Measurements from ENCODE around the gene HIBADH.
A peak's percentile ranks its signal among the peaks of the same experiment; 100 is the strongest.

HIBADH gene

DNA sequence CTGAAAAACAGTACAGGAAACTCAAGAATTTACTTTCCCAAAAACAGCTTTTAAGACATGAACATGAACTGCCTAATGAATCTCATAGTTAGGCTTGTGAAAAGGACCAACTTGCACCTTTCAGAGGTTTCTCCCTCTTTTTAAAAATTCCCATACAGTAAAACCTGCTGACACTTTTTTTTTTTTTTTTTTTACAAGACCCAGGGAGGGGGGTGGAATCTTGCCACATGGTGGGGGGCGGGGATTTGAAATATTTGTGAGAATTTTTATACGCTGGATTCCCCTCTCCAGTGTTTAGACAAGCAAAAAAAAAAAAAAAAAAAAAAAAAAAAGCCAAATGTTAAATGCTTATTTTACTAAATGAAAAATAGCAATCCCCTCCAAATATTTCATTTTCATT, 57.4 kb downstream of the HIBADH start:
- Histone ChIP-seq H3K27me3 (ENCODE audit: control insufficient read depth in 1 of 2, insufficient read depth in 1 of 2, low read length in 2 of 2) (no peaks in the 10 kb centered on the region), H4K91ac (ENCODE audit: low read length) (no peak overlapping the region), H2BK12ac (ENCODE audit: low read length in 2 of 2) (no peak overlapping the region), H2BK5ac (ENCODE audit: low read depth, low read length, poor library complexity, severe bottlenecking) (no peak overlapping the region), H3K79me1 (replicated peaks; ENCODE audit: low read length, poor library complexity, severe bottlenecking) (peaks cover 2% of the 10 kb centered on the region), H3K4me2 (ENCODE audit: low read length, poor library complexity, severe bottlenecking) (no peak overlapping the region), H3K4me3 (ENCODE audit: insufficient read depth in 1 of 2, low read depth in 1 of 2, low read length in 2 of 2) (no peak overlapping the region), H2AK5ac (ENCODE audit: low read length, severe bottlenecking) (no peak overlapping the region), H3K36me3 (ENCODE audit: control insufficient read depth in 1 of 2, insufficient read depth in 2 of 2, low read depth in 1 of 2, low read length in 2 of 2) (no peaks in the 10 kb centered on the region), H2AFZ (ENCODE audit: low read depth, low read length) (no peak overlapping the region), H3K9ac (ENCODE audit: low read length) (peak overlapping the region; percentile 49), H2BK15ac (ENCODE audit: low read depth, poor library complexity, severe bottlenecking) (no peak overlapping the region), H3K27ac (ENCODE audit: low read length, poor library complexity, severe bottlenecking) (no peak overlapping the region), H3K18ac (ENCODE audit: low read depth in 1 of 2, low read length in 2 of 2) (no peak overlapping the region), H3K4me1 (ENCODE audit: control insufficient read depth, insufficient read depth, low read depth, low read length) (peaks cover 2% of the 10 kb centered on the region), H3K14ac (ENCODE audit: low read length in 2 of 2) (no peak overlapping the region), H2BK120ac (ENCODE audit: low read depth, low read length) (no peak overlapping the region), H3K9me3 (ENCODE audit: control insufficient read depth, low read length) (no peaks in the 10 kb centered on the region), H4K8ac (ENCODE audit: low read length) (no peak overlapping the region), H3K4ac (ENCODE audit: low read depth in 1 of 2, low read length in 2 of 2) (no peak overlapping the region), H3K23ac (ENCODE audit: low read length in 2 of 2) (no peak overlapping the region)
- WGBS, result no CpG with 5 or more reads among the region's 2 CpGs
- no peak for DNase-seq

DNA sequence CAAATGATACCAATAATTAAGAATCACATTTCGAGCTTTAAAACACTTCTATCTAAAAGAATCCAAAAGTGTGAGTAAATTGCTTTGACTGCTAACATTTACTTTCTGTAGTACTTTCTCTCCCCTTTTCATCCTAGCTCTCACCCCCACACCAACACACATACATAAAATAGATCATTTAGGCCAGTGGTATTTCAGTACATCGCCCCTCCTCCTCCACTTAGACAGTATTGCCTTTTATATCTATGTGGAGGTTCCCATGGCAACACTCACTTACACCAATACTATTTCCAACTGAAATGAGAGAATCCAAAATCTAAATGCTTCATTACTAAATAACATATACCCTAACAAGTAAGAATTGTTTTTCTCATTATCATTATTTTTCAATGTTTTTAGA, 58.9 kb downstream of the HIBADH start:
- H2AK5ac ChIP-seq (ENCODE audit: low read length, severe bottlenecking), result no peak overlapping the region
- H2BK15ac ChIP-seq (ENCODE audit: low read depth, poor library complexity, severe bottlenecking), result no peak overlapping the region
- peaks cover 2% of the 10 kb centered on the region for H3K4me1 ChIP-seq (ENCODE audit: control insufficient read depth, insufficient read depth, low read depth, low read length)
- no peak overlapping the region for H3K9ac ChIP-seq (ENCODE audit: low read length)
- no peak overlapping the region for H3K27ac ChIP-seq (ENCODE audit: low read length, poor library complexity, severe bottlenecking)
- H3K79me1 ChIP-seq (replicated peaks; ENCODE audit: low read length, poor library complexity, severe bottlenecking), result peaks cover 2% of the 10 kb centered on the region
- no peak overlapping the region for H2AFZ ChIP-seq (ENCODE audit: low read depth, low read length)
- no peaks in the 10 kb centered on the region for H3K36me3 ChIP-seq (ENCODE audit: control insufficient read depth in 1 of 2, insufficient read depth in 2 of 2, low read depth in 1 of 2, low read length in 2 of 2)
- no peak for DNase-seq
- no peaks in the 10 kb centered on the region for H3K27me3 ChIP-seq (ENCODE audit: control insufficient read depth in 1 of 2, insufficient read depth in 1 of 2, low read length in 2 of 2)
- no peak overlapping the region for H2BK5ac ChIP-seq (ENCODE audit: low read depth, low read length, poor library complexity, severe bottlenecking)
- no peak overlapping the region for H3K14ac ChIP-seq (ENCODE audit: low read length in 2 of 2)
- H4K8ac ChIP-seq (ENCODE audit: low read length), result no peak overlapping the region
- H2BK12ac ChIP-seq (ENCODE audit: low read length in 2 of 2), result no peak overlapping the region
- H3K4me2 ChIP-seq (ENCODE audit: low read length, poor library complexity, severe bottlenecking), result no peak overlapping the region
- H3K4ac ChIP-seq (ENCODE audit: low read depth in 1 of 2, low read length in 2 of 2), result no peak overlapping the region
- H3K4me3 ChIP-seq (ENCODE audit: insufficient read depth in 1 of 2, low read depth in 1 of 2, low read length in 2 of 2), result no peak overlapping the region
- no peak overlapping the region for H3K18ac ChIP-seq (ENCODE audit: low read depth in 1 of 2, low read length in 2 of 2)
- no peak overlapping the region for H3K23ac ChIP-seq (ENCODE audit: low read length in 2 of 2)
- WGBS, result 98% methylated on average over 2 of the region's 2 CpGs
- no peaks in the 10 kb centered on the region for H3K9me3 ChIP-seq (ENCODE audit: control insufficient read depth, low read length)
- no peak overlapping the region for H4K91ac ChIP-seq (ENCODE audit: low read length)
- H2BK120ac ChIP-seq (ENCODE audit: low read depth, low read length), result no peak overlapping the region

DNA sequence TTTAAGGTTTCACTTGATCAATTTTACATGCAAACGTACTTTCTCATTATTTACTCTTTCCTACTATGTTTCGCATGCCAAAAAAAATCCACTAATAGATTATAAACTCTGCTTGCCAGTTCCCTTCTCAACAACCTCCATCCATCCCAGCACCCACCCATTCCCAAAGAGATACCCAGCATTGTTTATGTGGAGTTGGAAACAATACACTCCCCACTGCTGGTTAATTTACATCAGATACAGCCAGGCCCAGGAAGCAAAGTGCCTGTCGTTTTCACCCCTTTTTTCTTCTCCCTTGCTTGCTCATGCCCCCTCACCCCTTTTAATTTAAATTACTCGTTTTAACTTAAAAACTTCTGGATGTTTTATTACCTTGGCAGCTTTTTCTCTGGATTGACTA, 59.9 kb downstream of the HIBADH start:
- H3K14ac ChIP-seq (ENCODE audit: low read length in 2 of 2), result no peak overlapping the region
- no peak overlapping the region for H4K91ac ChIP-seq (ENCODE audit: low read length)
- H3K9me3 ChIP-seq (ENCODE audit: control insufficient read depth, low read length), result no peaks in the 10 kb centered on the region
- H3K36me3 ChIP-seq (ENCODE audit: control insufficient read depth in 1 of 2, insufficient read depth in 2 of 2, low read depth in 1 of 2, low read length in 2 of 2), result no peaks in the 10 kb centered on the region
- no peak overlapping the region for H3K4me3 ChIP-seq (ENCODE audit: insufficient read depth in 1 of 2, low read depth in 1 of 2, low read length in 2 of 2)
- H2AK5ac ChIP-seq (ENCODE audit: low read length, severe bottlenecking), result peak overlapping the region; percentile 32
- peaks cover 2% of the 10 kb centered on the region for H3K79me1 ChIP-seq (replicated peaks; ENCODE audit: low read length, poor library complexity, severe bottlenecking)
- H3K4ac ChIP-seq (ENCODE audit: low read depth in 1 of 2, low read length in 2 of 2), result no peak overlapping the region
- no peak for DNase-seq
- H3K4me1 ChIP-seq (ENCODE audit: control insufficient read depth, insufficient read depth, low read depth, low read length), result peaks cover 2% of the 10 kb centered on the region
- H2BK120ac ChIP-seq (ENCODE audit: low read depth, low read length), result no peak overlapping the region
- no peak overlapping the region for H2BK12ac ChIP-seq (ENCODE audit: low read length in 2 of 2)
- WGBS, result 34% methylated on average over 3 of the region's 4 CpGs
- no peak overlapping the region for H2AFZ ChIP-seq (ENCODE audit: low read depth, low read length)
- H4K8ac ChIP-seq (ENCODE audit: low read length), result no peak overlapping the region
- H3K27ac ChIP-seq (ENCODE audit: low read length, poor library complexity, severe bottlenecking), result no peak overlapping the region
- H2BK5ac ChIP-seq (ENCODE audit: low read depth, low read length, poor library complexity, severe bottlenecking), result no peak overlapping the region
- H3K18ac ChIP-seq (ENCODE audit: low read depth in 1 of 2, low read length in 2 of 2), result no peak overlapping the region
- no peak overlapping the region for H3K4me2 ChIP-seq (ENCODE audit: low read length, poor library complexity, severe bottlenecking)
- no peak overlapping the region for H3K9ac ChIP-seq (ENCODE audit: low read length)
- no peak overlapping the region for H2BK15ac ChIP-seq (ENCODE audit: low read depth, poor library complexity, severe bottlenecking)
- H3K23ac ChIP-seq (ENCODE audit: low read length in 2 of 2), result no peak overlapping the region
- H3K27me3 ChIP-seq (ENCODE audit: control insufficient read depth in 1 of 2, insufficient read depth in 1 of 2, low read length in 2 of 2), result no peaks in the 10 kb centered on the region

DNA sequence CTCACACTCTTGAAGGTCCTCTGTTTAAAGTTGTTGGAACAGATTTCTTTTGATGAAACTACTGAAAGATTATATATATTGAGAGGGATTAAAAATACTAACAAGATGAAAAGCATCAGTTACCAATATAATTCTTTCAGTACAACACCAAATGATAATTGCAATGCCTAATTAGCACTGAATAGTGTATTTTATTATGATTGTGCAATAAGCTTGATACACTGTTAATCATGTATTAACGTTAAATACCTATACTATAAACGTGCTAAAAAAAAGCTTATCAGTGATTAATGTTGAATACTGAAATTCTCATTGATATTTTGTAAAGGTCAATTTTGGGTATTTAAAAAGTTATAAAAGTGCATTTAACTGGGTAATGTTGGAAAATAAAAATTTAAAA, 61.5 kb downstream of the HIBADH start:
- H3K79me1 ChIP-seq (replicated peaks; ENCODE audit: low read length, poor library complexity, severe bottlenecking), result peaks cover 4% of the 10 kb centered on the region
- H2AK5ac ChIP-seq (ENCODE audit: low read length, severe bottlenecking), result no peak overlapping the region
- H3K4me2 ChIP-seq (ENCODE audit: low read length, poor library complexity, severe bottlenecking), result no peak overlapping the region
- H3K9me3 ChIP-seq (ENCODE audit: control insufficient read depth, low read length), result no peaks in the 10 kb centered on the region
- no peaks in the 10 kb centered on the region for H3K27me3 ChIP-seq (ENCODE audit: control insufficient read depth in 1 of 2, insufficient read depth in 1 of 2, low read length in 2 of 2)
- H2BK12ac ChIP-seq (ENCODE audit: low read length in 2 of 2), result no peak overlapping the region
- H2AFZ ChIP-seq (ENCODE audit: low read depth, low read length), result no peak overlapping the region
- H2BK5ac ChIP-seq (ENCODE audit: low read depth, low read length, poor library complexity, severe bottlenecking), result no peak overlapping the region
- H3K27ac ChIP-seq (ENCODE audit: low read length, poor library complexity, severe bottlenecking), result no peak overlapping the region
- no peak overlapping the region for H3K4me3 ChIP-seq (ENCODE audit: insufficient read depth in 1 of 2, low read depth in 1 of 2, low read length in 2 of 2)
- no peak overlapping the region for H2BK120ac ChIP-seq (ENCODE audit: low read depth, low read length)
- no peak for DNase-seq
- no peaks in the 10 kb centered on the region for H3K4me1 ChIP-seq (ENCODE audit: control insufficient read depth, insufficient read depth, low read depth, low read length)
- no peak overlapping the region for H2BK15ac ChIP-seq (ENCODE audit: low read depth, poor library complexity, severe bottlenecking)
- H3K4ac ChIP-seq (ENCODE audit: low read depth in 1 of 2, low read length in 2 of 2), result no peak overlapping the region
- H3K23ac ChIP-seq (ENCODE audit: low read length in 2 of 2), result no peak overlapping the region
- no peaks in the 10 kb centered on the region for H3K36me3 ChIP-seq (ENCODE audit: control insufficient read depth in 1 of 2, insufficient read depth in 2 of 2, low read depth in 1 of 2, low read length in 2 of 2)
- H3K9ac ChIP-seq (ENCODE audit: low read length), result no peak overlapping the region
- no peak overlapping the region for H3K14ac ChIP-seq (ENCODE audit: low read length in 2 of 2)
- H3K18ac ChIP-seq (ENCODE audit: low read depth in 1 of 2, low read length in 2 of 2), result no peak overlapping the region
- 100% methylated on average over 1 of the region's 2 CpGs for whole genome bisulfite sequencing
- no peak overlapping the region for H4K8ac ChIP-seq (ENCODE audit: low read length)
- no peak overlapping the region for H4K91ac ChIP-seq (ENCODE audit: low read length)

Data from mesenchymal stem cell (in vitro differentiated cells and primary cell).